H1 (cell line): ENCODE results near the gene RELA. TPM values are rescaled to one million over a fixed set of nuclear protein-coding genes. Genes with fewer than 3 reads are reported as not detected.

Source experiments
- ATF3 ChIP-seq: IDR thresholded peaks from 2 replicates; pipeline ENCODE4 v1.6.1; 2011; ENCODE audit warnings: low read depth, mild to moderate bottlenecking, low read length; ENCODE audit not compliant: insufficient read depth
- HDAC2 ChIP-seq, 2 experiments: fragments of 300-600 bp in 1 of 2; sonication (generic) in 1 of 2; IDR thresholded peaks; 2 replicates each; pipeline ENCODE4 v1.6.1; 2011 to 2012; ENCODE audit warnings: low read depth in 2 of 2, low read length in 2 of 2, mild to moderate bottlenecking in 2 of 2, moderate library complexity in 2 of 2, borderline replicate concordance in 1 of 2, inconsistent platforms in 1 of 2
- RXRA ChIP-seq: IDR thresholded peaks from 2 replicates; pipeline ENCODE4 v1.6.1; 2011; ENCODE audit warnings: low read depth, mild to moderate bottlenecking, low read length, moderate library complexity; ENCODE audit not compliant: insufficient read depth
- SP4 ChIP-seq: IDR thresholded peaks from 2 replicates; pipeline ENCODE4 v1.6.1; 2012; ENCODE audit warnings: low read length, inconsistent platforms
- polyA plus RNA-seq, 7 experiments: library from polyadenylated mRNA; depleted of rRNA in 3 of 7; stranded (reverse) in 5 of 7; unstranded in 2 of 7; fragments of >200 nt in 5 of 7; fragments of 200-250 nt in 2 of 7; gene quantifications; 1 replicate in 5 of 7; 2 replicates in 1 of 7; 4 replicates in 1 of 7; pipeline versions ENCODE4 v1.2.1 to v1.2.3, GENCODE V29; 2011 to 2013; ENCODE audit warnings: missing spikeins in 2 of 7, mixed read lengths in 2 of 7
- total RNA-seq: library from RNA; stranded (reverse); fragmentation: NEBNext Ultra II Directional; extraction: Animal tissue kit (Norgen Biotek cat#: 25700); gene quantifications from 2 replicates; pipeline ENCODE4 v1.2.1, GENCODE V29; 2021

The RELA gene
- total and polyA plus RNA-seq, 2 of the 8 experiments (the other 6 are each of a cell fraction or from before 2014, with no cell fraction given), result 21.9 to 27.5 TPM

GRCh38 chr11:65657426-65657825 is 5.3 kb downstream of the RELA start (continued):
- no peak for TF ChIP-seq HDAC2 (IDR thresholded peaks at IDR 0.05; ENCODE audit: borderline replicate concordance in 1 of 2, low read depth in 2 of 2, low read length in 2 of 2)
- no peak for TF ChIP-seq SP4
- TF ChIP-seq ATF3, result no peak
- TF ChIP-seq RXRA, result no peak
